ENCODE measurements around the gene DTHD1. TPM values are rescaled to one million over a fixed set of nuclear protein-coding genes. Genes with fewer than 3 reads are reported as not detected.

Gene DTHD1
- total and polyA plus RNA-seq, 2 donors (not counting 3 experiments of a cell fraction or from before 2014, with no cell fraction given) = not detected

DNA sequence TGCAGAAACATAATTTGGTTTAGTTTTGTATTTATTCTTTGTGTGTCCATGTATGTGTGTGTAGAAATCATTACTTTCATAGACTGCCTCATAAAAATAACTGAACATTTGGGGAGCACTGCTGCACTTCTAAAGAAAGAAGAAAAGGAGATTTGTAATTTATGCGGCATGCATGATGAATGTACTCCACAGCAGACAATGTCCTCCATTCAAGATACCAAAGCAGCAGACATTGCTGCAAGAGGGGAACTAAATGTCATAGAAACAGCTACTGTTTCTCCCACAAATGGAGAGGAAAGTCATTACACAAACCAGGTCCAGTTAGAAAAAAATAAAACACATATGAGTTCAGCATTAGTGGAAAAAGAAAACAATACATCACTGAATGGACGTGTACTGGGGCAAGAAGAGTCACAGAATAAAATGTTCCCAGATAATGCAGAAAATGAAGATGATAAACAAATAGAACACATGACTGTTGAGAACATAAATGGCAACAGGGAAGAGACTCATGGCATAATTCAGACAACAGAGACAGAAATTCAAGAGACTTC is 2.6 kb downstream of the DTHD1 start:
- Histone ChIP-seq H3K9me1 (replicated peaks; ENCODE audit: control insufficient read depth, extremely low read depth, insufficient read depth, low read length) (no peaks in the 10 kb centered on the region), H4K20me1 (replicated peaks; ENCODE audit: control insufficient read depth, extremely low read depth, insufficient read depth, low read length) (no peaks in the 10 kb centered on the region), H3K9ac (replicated peaks; ENCODE audit: extremely low read depth, insufficient read depth, low read length) (no peak overlapping the region), H2AFZ (ENCODE audit: low read depth, low read length) (no peak overlapping the region), H3K27me3 (ENCODE audit: control insufficient read depth in 2 of 2, insufficient read depth in 2 of 2, low read length in 2 of 2) (no peaks in the 10 kb centered on the region), H3K4me1 (ENCODE audit: control insufficient read depth, extremely low read depth, insufficient read depth, low read length) (no peaks in the 10 kb centered on the region), H3K4me2 (ENCODE audit: insufficient read depth, low read length) (no peak overlapping the region), H3K27ac (ENCODE audit: insufficient read depth, low read depth, low read length) (no peak overlapping the region), H3K4me3 (replicated peaks in 1 of 3; ENCODE audit: insufficient read depth in 1 of 3, low read depth in 1 of 3, low read length in 3 of 3) (no peak overlapping the region), H3K9me3 (replicated peaks; ENCODE audit: control insufficient read depth, insufficient read depth, low read length) (no peaks in the 10 kb centered on the region), H3K36me3 (ENCODE audit: control insufficient read depth in 2 of 2, extremely low read depth in 1 of 2, insufficient read depth in 2 of 2, low read length in 2 of 2) (no peaks in the 10 kb centered on the region), H3K79me2 (ENCODE audit: control insufficient read depth, insufficient read depth, low read length) (no peaks in the 10 kb centered on the region)
- DNase-seq (ENCODE audit: low read depth, low spot score) (no peak), FAIRE-seq (no peak)
- TF ChIP-seq EZH2 (IDR thresholded peaks at IDR 0.05; ENCODE audit: borderline replicate concordance, low read depth, low read length, severe bottlenecking) (no peak), POLR2A (IDR thresholded peaks at IDR 0.05; ENCODE audit: low read depth, low read length) (no peak), MYC (IDR thresholded peaks at IDR 0.05; ENCODE audit: low read depth, low read length) (no peak), JUN (IDR thresholded peaks at IDR 0.05; ENCODE audit: borderline replicate concordance, insufficient read depth, insufficient read length, low read depth) (no peak), GATA2 (IDR thresholded peaks at IDR 0.05; ENCODE audit: insufficient read depth, insufficient read length, low read depth, low read length) (no peak), MAX (IDR thresholded peaks at IDR 0.05; ENCODE audit: insufficient read depth, insufficient read length) (no peak), POLR2AphosphoS5 (IDR thresholded peaks at IDR 0.05; ENCODE audit: insufficient read depth, low read depth, low read length) (no peak)
- TF ChIP-seq, protein P1, sequence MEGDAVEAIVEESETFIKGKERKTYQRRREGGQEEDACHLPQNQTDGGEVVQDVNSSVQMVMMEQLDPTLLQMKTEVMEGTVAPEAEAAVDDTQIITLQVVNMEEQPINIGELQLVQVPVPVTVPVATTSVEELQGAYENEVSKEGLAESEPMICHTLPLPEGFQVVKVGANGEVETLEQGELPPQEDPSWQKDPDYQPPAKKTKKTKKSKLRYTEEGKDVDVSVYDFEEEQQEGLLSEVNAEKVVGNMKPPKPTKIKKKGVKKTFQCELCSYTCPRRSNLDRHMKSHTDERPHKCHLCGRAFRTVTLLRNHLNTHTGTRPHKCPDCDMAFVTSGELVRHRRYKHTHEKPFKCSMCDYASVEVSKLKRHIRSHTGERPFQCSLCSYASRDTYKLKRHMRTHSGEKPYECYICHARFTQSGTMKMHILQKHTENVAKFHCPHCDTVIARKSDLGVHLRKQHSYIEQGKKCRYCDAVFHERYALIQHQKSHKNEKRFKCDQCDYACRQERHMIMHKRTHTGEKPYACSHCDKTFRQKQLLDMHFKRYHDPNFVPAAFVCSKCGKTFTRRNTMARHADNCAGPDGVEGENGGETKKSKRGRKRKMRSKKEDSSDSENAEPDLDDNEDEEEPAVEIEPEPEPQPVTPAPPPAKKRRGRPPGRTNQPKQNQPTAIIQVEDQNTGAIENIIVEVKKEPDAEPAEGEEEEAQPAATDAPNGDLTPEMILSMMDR (IDR thresholded peaks at IDR 0.05; ENCODE audit: extremely low read depth in 1 of 2, insufficient read depth in 1 of 2, low read depth in 1 of 2, low read length in 2 of 2) = no peak
- intact Hi-C loops (cut with micrococcal nuclease) (no loop called here), dilution Hi-C loops (cut with MboI; ENCODE audit: extremely low pct_ligation_motif_present, low sequenced_read_pairs) (no loop called here)
- ChIA-PET POLR2A (no interaction called here), CTCF (no interaction called here)
- BruUV-seq (replicated peaks) = no TSS peak
